Small intestine (tissue), 7 donors: ENCODE measurements around the gene MPPE1. TPM values are rescaled to one million over a fixed set of nuclear protein-coding genes. Genes with fewer than 3 reads are reported as not detected.
A peak's percentile ranks its signal among the peaks of the same experiment; 100 is the strongest.
"Not testable (repeated sequence)": the region's sequence is repeated elsewhere in the genome, so short reads cannot be mapped to it uniquely, and the experiment has no call there.

ENCODE experiments used
- DNase-seq, 2 donors: peaks; one replicate each; pipeline versions ENCODE4 v3.0.0 to v3.0.0-alpha.2; 2013
- FAIRE-seq: peaks from 2 replicates; lab custom pipeline; 2012; peaks lifted over from hg19 to GRCh38; lab: Jason Lieb, UNC
- H3K27ac ChIP-seq, 3 donors: one replicate each; pipeline ENCODE4 v1.5.1; 2013; ENCODE audit warnings: low read length in 2 of 3, mild to moderate bottlenecking in 2 of 3, control low read depth in 1 of 3, inconsistent platforms in 1 of 3, low read depth in 1 of 3, moderate library complexity in 1 of 3
- H3K27me3 ChIP-seq, 3 donors: one replicate each; pipeline ENCODE4 v1.6.1; 2013; ENCODE audit warnings: low read length in 3 of 3, inconsistent platforms in 1 of 3; ENCODE audit not compliant: control insufficient read depth in 3 of 3, insufficient read depth in 3 of 3
- H3K36me3 ChIP-seq, 3 donors: one replicate each; pipeline ENCODE4 v1.6.1; 2013; ENCODE audit warnings: low read length in 3 of 3, inconsistent platforms in 1 of 3, low read depth in 1 of 3, mild to moderate bottlenecking in 1 of 3, moderate library complexity in 1 of 3; ENCODE audit not compliant: control insufficient read depth in 3 of 3, insufficient read depth in 2 of 3
- H3K4me1 ChIP-seq, 3 donors: one replicate each; pipeline ENCODE4 v1.6.1; 2013; ENCODE audit warnings: low read length in 2 of 3, inconsistent platforms in 1 of 3, low read depth in 1 of 3, mild to moderate bottlenecking in 1 of 3, moderate library complexity in 1 of 3; ENCODE audit not compliant: control insufficient read depth in 3 of 3, insufficient read depth in 2 of 3
- H3K4me3 ChIP-seq, 3 donors: one replicate each; pipeline ENCODE4 v1.5.1; 2013; ENCODE audit warnings: low read length in 3 of 3, control low read depth in 1 of 3, inconsistent platforms in 1 of 3, low read depth in 1 of 3, mild to moderate bottlenecking in 1 of 3, moderate library complexity in 1 of 3
- H3K9me3 ChIP-seq, 2 donors: one replicate each; pipeline ENCODE4 v1.6.1; 2013; ENCODE audit warnings: low read depth in 1 of 2, low read length in 1 of 2; ENCODE audit not compliant: control insufficient read depth in 2 of 2, insufficient read depth in 1 of 2
- WGBS, 3 donors: extraction: QIAGEN DNeasy Blood & Tissue Kit; methylation state at CpG; one replicate each; pipeline ENCODE4 v1.1.7; 2013; 5-methylcytosine and 5-hydroxymethylcytosine counted together
- polyA plus RNA-seq, 4 donors: library from polyadenylated mRNA; stranded (reverse) in 3 of 4; unstranded in 1 of 4; fragments of 200-250 nt in 3 of 4; fragments of 120-200 nt in 1 of 4; gene quantifications; one replicate each; pipeline versions ENCODE4 v1.2.1 to v1.2.3, GENCODE V29; 2013
- donor health status: healthy with polysubstance abuse.
- donor health status: control.
- donor health status: control.
- donor health status: Bipolar disorder and iron deficiency.
- donor health status: healthy.

The MPPE1 gene
- polyA plus RNA-seq, 4 donors = 23.9 to 36.6 (median 26.3) TPM

DNA sequence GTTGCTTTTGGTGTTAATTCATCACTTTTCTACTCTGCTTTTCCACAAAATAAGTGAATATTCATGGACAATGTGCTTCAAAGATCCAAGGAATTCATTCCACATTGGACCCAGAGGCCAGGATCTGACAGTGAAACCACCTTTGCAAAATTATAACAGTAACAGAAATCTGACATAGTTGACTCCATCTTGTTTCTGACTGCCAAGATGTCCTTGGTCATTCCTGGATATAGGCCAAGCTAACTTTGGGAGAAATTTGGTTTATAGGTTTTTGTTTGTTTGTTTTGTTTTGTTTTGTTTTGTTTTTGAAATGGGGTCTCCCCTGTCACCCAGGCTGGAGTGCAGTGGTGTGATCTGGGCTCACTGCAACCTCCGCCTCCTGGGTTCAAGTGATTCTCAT lies 10.3 kb downstream of the MPPE1 start:
- FAIRE-seq = no peak
- 93 to 100% (median 100%) methylated on average over 1 of the region's 1 CpG for WGBS, 3 donors
- DNase-seq = no peak
- Histone ChIP-seq H3K4me1 (no peaks in the 10 kb centered on the region), H3K4me3 (no peak overlapping the region), H3K36me3 (peaks cover 3 to 34% (median 10%) of the 10 kb centered on the region in 3 donors), H3K9me3 (no peaks in the 10 kb centered on the region), H3K27me3 (no peaks in the 10 kb centered on the region), H3K27ac (no peak overlapping the region)

DNA sequence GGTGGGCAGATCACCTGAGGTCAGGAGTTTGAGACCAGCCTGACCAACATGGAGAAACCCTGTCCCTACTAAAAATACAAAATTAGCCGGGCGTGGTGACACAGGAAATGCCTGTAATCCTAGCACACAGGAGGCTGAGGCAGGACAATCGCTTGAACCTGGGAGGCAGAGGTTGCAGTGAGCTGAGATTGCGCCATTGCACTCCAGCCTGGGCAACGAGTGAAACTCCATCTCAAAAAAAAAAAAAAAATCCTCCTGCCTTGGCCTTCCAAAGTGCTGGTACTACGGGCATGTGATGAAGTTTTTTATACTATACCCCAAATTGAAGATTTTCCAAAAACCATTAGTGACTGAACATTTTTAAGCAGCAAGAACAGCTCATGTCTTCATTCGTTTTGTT lies 15.7 kb downstream of the MPPE1 start:
- H3K27me3 ChIP-seq, H3K9me3 ChIP-seq, H3K27ac ChIP-seq, DNase-seq, H3K4me1 ChIP-seq, H3K4me3 ChIP-seq, FAIRE-seq: not testable (repeated sequence)
- H3K36me3 ChIP-seq = peaks cover 6 to 37% (median 11%) of the 10 kb centered on the region in 3 donors
- WGBS, 3 donors = 87 to 90% (median 90%) methylated on average over 7 of the region's 7 CpGs

- Histone ChIP-seq H3K4me3 (no peak overlapping the region), H3K27me3 (no peaks in the 10 kb centered on the region), H3K36me3 (peaks cover 6 to 37% (median 11%) of the 10 kb centered on the region in 3 donors), H3K4me1 (peaks cover 0 to 4% (median 0%) of the 10 kb centered on the region in 3 donors), H3K9me3 (no peaks in the 10 kb centered on the region), H3K27ac (no peak overlapping the region)
- no peak for DNase-seq
- no peak for FAIRE-seq
- WGBS, 3 donors = 94 to 95% (median 95%) methylated on average over 9 of the region's 9 CpGs
These were observed 16.4 kb downstream of the MPPE1 start for GRCh38 chr18:11891737-11892136.

DNA sequence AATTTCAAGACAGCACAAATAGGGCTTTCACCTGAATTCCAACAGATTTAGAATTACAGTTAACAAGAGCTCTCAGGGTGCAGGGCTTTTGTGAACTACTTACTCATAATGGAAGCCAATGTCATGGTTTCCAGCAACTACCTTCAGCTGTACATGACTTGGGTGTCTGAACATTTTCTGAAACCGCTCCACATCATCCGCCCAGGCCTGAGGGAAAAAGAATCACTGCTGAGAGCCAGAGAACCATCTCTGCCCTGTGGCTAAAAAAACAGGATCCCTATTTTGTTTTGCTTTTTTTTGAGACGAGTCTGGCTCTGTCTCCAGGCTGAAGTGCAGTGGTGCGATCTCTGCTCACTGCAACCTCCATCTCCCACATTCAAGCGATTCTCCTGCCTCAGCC lies 18.8 kb downstream of the MPPE1 start:
- H3K27me3 ChIP-seq = no peaks in the 10 kb centered on the region
- no peak overlapping the region for H3K27ac ChIP-seq
- H3K36me3 ChIP-seq = peaks cover 3 to 35% (median 11%) of the 10 kb centered on the region in 3 donors
- WGBS, 3 donors = 97% methylated on average over 5 of the region's 5 CpGs
- FAIRE-seq (no peak), DNase-seq (no peak)
- H3K4me1 ChIP-seq = peaks cover 0 to 7% (median 0%) of the 10 kb centered on the region in 3 donors
- no peak overlapping the region for H3K4me3 ChIP-seq
- H3K9me3 ChIP-seq = no peaks in the 10 kb centered on the region

DNA sequence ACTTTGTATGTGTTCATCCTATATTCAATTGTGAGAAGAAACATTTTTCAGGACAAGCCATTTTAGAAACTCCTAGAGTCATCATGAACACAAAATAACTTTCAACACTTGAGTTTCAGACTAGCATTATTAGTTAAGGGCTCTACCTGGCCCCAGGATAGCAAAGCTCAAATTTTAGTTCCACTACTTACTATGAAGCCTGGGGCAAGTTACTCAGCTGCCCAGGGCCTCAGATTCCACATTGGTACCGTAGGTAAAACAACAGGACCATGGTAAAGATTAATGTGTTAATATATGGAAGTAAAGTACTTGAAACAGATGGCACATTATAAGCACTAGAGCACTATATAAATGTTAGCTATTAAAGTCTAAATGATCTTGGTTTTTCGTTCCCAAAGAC lies 19.4 kb downstream of the MPPE1 start:
- 91 to 93% (median 93%) methylated on average over 2 of the region's 2 CpGs for WGBS, 3 donors
- no peak overlapping the region for H3K4me3 ChIP-seq

GRCh38 chr18:11887328-11888128 lies 20.6 kb downstream of the MPPE1 start:
- DNase-seq (peak in 1 of 2 donors; percentile 50), FAIRE-seq (no peak)
- Histone ChIP-seq H3K36me3 (peaks cover 3 to 36% (median 6%) of the 10 kb centered on the region in 3 donors), H3K4me1 (peaks cover 0 to 7% (median 0%) of the 10 kb centered on the region in 3 donors), H3K27ac (peak overlapping the region in 1 of 3 donors; percentile 18), H3K9me3 (no peaks in the 10 kb centered on the region), H3K4me3 (no peak overlapping the region), H3K27me3 (no peaks in the 10 kb centered on the region)
- WGBS, 3 donors = 65 to 73% (median 69%) methylated on average over 8 of the region's 8 CpGs

More for the DNA sequence above, 19.4 kb downstream of the MPPE1 start:
- DNase-seq (no peak), FAIRE-seq (no peak)
- Histone ChIP-seq H3K27me3 (no peaks in the 10 kb centered on the region), H3K9me3 (no peaks in the 10 kb centered on the region), H3K36me3 (peaks cover 3 to 38% (median 9%) of the 10 kb centered on the region in 3 donors), H3K27ac (no peak overlapping the region), H3K4me1 (peaks cover 0 to 7% (median 0%) of the 10 kb centered on the region in 3 donors)

- Histone ChIP-seq H3K27ac (no peak overlapping the region), H3K4me1 (peaks cover 0 to 7% (median 0%) of the 10 kb centered on the region in 3 donors), H3K9me3 (no peaks in the 10 kb centered on the region), H3K4me3 (no peak overlapping the region), H3K27me3 (no peaks in the 10 kb centered on the region), H3K36me3 (peaks cover 3 to 35% (median 6%) of the 10 kb centered on the region in 3 donors)
- DNase-seq (no peak), FAIRE-seq (no peak)
- WGBS, 3 donors = 93 to 95% (median 94%) methylated on average over 19 of the region's 19 CpGs
These were observed 21.5 kb downstream of the MPPE1 start for GRCh38 chr18:11886577-11887110.

DNA sequence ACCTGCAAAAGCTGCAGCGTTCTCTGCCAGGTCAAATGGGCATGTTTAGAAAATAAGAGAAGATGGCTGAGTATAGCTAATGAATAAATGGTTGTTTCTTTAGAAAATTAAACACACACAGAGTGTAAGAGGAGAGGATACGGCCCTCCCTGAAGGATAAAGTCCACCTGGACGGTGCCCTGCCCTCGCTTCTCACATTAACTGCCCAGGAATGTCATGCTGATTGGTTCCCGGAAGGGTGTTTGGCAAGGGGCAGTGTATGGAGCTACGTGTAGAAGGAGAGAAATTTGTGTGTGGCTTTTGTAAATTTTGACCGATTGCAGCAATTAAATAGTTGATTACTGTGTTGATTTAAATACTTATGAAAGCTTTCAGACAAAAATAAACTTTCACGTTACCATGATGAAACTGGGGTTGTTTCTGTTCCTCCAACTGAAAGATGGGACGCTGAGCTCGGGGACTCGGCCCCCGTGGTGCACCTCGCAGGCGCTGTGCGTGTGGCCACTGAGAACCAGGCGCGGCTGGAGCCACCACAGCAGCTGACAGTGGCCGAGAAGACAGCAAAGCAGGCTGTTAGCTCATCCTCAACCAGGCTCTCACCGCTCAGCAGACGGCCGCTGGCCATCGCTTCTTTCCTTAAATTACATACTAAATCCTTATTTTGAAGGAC lies 22.7 kb downstream of the MPPE1 start:
- Histone ChIP-seq H3K27ac (peak overlapping the region in 1 of 3 donors; percentile 27), H3K9me3 (no peaks in the 10 kb centered on the region), H3K36me3 (peaks cover 0 to 40% (median 6%) of the 10 kb centered on the region in 3 donors), H3K27me3 (no peaks in the 10 kb centered on the region), H3K4me3 (no peak overlapping the region), H3K4me1 (peaks cover 0 to 7% (median 0%) of the 10 kb centered on the region in 3 donors)
- no peak for FAIRE-seq
- 61 to 71% (median 68%) methylated on average over 22 of the region's 22 CpGs for WGBS, 3 donors
- DNase-seq = peak; percentile 69 to 80
